HepG2 (cell line): ENCODE results near the gene RPL19. TPM values are rescaled to one million over a fixed set of nuclear protein-coding genes. Genes with fewer than 3 reads are reported as not detected.

Experiments
- AKAP8 ChIP-seq: sonication (generic); formaldehyde crosslinking; IDR thresholded peaks from 2 replicates; pipeline ENCODE4 v1.5.1; 2020; ENCODE audit warnings: mild to moderate bottlenecking, missing genetic modification reagents
- BORCS8-MEF2B ChIP-seq: sonication (generic); formaldehyde crosslinking; IDR thresholded peaks from 2 replicates; pipeline ENCODE4 v1.8.0; 2022; ENCODE audit warnings: mild to moderate bottlenecking, missing genetic modification reagents
- BRD4 ChIP-seq: sonication (generic); formaldehyde crosslinking; IDR thresholded peaks from 2 replicates; pipeline ENCODE4 v1.4.0; 2020; ENCODE audit warnings: missing genetic modification reagents
- HMGA1 ChIP-seq: sonication (generic); formaldehyde crosslinking; conservative IDR thresholded peaks from 2 replicates; pipeline ENCODE4 v1.4.0; 2020; ENCODE audit warnings: missing genetic modification reagents
- PHF5A ChIP-seq: IDR thresholded peaks from one replicate; pipeline ENCODE4 v1.6.1; 2018; ENCODE audit warnings: low read depth, missing genetic modification reagents; ENCODE audit not compliant: unreplicated experiment
- PLRG1 ChIP-seq: fragments of 450-650 bp; conservative IDR thresholded peaks from 2 replicates; pipeline ENCODE4 v1.6.1; 2016
- PTBP1 ChIP-seq: fragments of 200-400 bp; formaldehyde crosslinking; IDR thresholded peaks from 2 replicates; pipeline ENCODE4 v1.6.1; 2018; ENCODE audit warnings: low read length, low read depth; ENCODE audit not compliant: poor library complexity, severe bottlenecking
- RARG ChIP-seq: sonication (generic); formaldehyde crosslinking; IDR thresholded peaks from 2 replicates; pipeline ENCODE4 v1.4.0; 2020; ENCODE audit warnings: low read depth, mild to moderate bottlenecking, missing genetic modification reagents
- SP5 ChIP-seq: IDR thresholded peaks from 2 replicates; pipeline ENCODE4 v1.6.1; 2016; ENCODE audit warnings: low read depth, borderline replicate concordance
- SPEN ChIP-seq: sonication (generic); formaldehyde crosslinking; IDR thresholded peaks from 2 replicates; pipeline ENCODE4 v1.5.1; 2020; ENCODE audit warnings: low read depth, mild to moderate bottlenecking, missing genetic modification reagents
- TP53 ChIP-seq: sonication (generic); formaldehyde crosslinking; conservative IDR thresholded peaks from 2 replicates; pipeline ENCODE4 v1.4.0; 2020; ENCODE audit warnings: missing genetic modification reagents
- ZFY ChIP-seq: sonication (generic); formaldehyde crosslinking; IDR thresholded peaks from 2 replicates; pipeline ENCODE4 v1.4.0; 2020; ENCODE audit warnings: missing genetic modification reagents
- ZNF615 ChIP-seq: sonication (generic); formaldehyde crosslinking; IDR thresholded peaks from 2 replicates; pipeline ENCODE4 v1.5.0; 2020; ENCODE audit warnings: mild to moderate bottlenecking, missing genetic modification reagents, borderline replicate concordance
- ZNF672 ChIP-seq: sonication (generic); formaldehyde crosslinking; IDR thresholded peaks from 2 replicates; pipeline ENCODE4 v1.8.1; 2022; ENCODE audit warnings: missing genetic modification reagents
- ZNF746 ChIP-seq: sonication (generic); formaldehyde crosslinking; IDR thresholded peaks from 2 replicates; pipeline ENCODE4 v1.8.0; 2022; ENCODE audit warnings: mild to moderate bottlenecking, missing genetic modification reagents
- polyA plus RNA-seq, 8 experiments: library from polyadenylated mRNA; depleted of rRNA in 3 of 8; stranded (reverse) in 7 of 8; unstranded in 1 of 8; fragments of >200 nt; fragmentation: Illumina TruSeq in 4 of 8; extraction: Trizol in 4 of 8; gene quantifications; 2 replicates each; pipeline versions ENCODE4 v1.2.1 to v1.2.3, GENCODE V29; 2011 to 2016; ENCODE audit warnings: low read depth in 4 of 8, missing spikeins in 1 of 8, mixed read lengths in 1 of 8; ENCODE audit not compliant: insufficient read depth in 1 of 8
- total RNA-seq, 5 experiments: library from RNA; depleted of rRNA; stranded (reverse); fragments of >200 nt; fragmentation: Illumina TruSeq; extraction: Trizol; gene quantifications; 2 replicates each; pipeline ENCODE4 v1.2.3, GENCODE V29; 2016; ENCODE audit warnings: low read depth in 1 of 5
- TF ChIP-seq, protein P1 (sequence below): IDR thresholded peaks from 2 replicates; pipeline ENCODE4 v1.6.1; 2016; ENCODE audit warnings: mild to moderate bottlenecking
- TF ChIP-seq, protein P2 (sequence below): sonication (generic); formaldehyde crosslinking; IDR thresholded peaks from 2 replicates; pipeline ENCODE4 v1.8.0; 2022; ENCODE audit warnings: low read depth, missing genetic modification reagents
- TF ChIP-seq, protein P3 (sequence below): sonication (generic); formaldehyde crosslinking; IDR thresholded peaks from 2 replicates; pipeline ENCODE4 v1.9.0; 2022; ENCODE audit warnings: missing genetic modification reagents, mild to moderate bottlenecking, borderline replicate concordance
- TF ChIP-seq, protein P4 (sequence below): IDR thresholded peaks from 2 replicates; pipeline ENCODE4 v1.6.1; 2018; ENCODE audit warnings: missing genetic modification reagents
- TF ChIP-seq, protein P5 (sequence below): sonication (generic); formaldehyde crosslinking; IDR thresholded peaks from 2 replicates; pipeline ENCODE4 v1.5.1; 2020; ENCODE audit warnings: missing genetic modification reagents, mild to moderate bottlenecking, borderline replicate concordance
- TF ChIP-seq, protein P6 (sequence below): sonication (generic); formaldehyde crosslinking; IDR thresholded peaks from 2 replicates; pipeline ENCODE4 v1.5.0; 2020; ENCODE audit warnings: mild to moderate bottlenecking, missing genetic modification reagents

The RPL19 gene
- total and polyA plus RNA-seq, 2 of the 13 experiments (the other 11 are each of a cell fraction or from before 2014, with no cell fraction given): 2,522 to 2,768 TPM

DNA sequence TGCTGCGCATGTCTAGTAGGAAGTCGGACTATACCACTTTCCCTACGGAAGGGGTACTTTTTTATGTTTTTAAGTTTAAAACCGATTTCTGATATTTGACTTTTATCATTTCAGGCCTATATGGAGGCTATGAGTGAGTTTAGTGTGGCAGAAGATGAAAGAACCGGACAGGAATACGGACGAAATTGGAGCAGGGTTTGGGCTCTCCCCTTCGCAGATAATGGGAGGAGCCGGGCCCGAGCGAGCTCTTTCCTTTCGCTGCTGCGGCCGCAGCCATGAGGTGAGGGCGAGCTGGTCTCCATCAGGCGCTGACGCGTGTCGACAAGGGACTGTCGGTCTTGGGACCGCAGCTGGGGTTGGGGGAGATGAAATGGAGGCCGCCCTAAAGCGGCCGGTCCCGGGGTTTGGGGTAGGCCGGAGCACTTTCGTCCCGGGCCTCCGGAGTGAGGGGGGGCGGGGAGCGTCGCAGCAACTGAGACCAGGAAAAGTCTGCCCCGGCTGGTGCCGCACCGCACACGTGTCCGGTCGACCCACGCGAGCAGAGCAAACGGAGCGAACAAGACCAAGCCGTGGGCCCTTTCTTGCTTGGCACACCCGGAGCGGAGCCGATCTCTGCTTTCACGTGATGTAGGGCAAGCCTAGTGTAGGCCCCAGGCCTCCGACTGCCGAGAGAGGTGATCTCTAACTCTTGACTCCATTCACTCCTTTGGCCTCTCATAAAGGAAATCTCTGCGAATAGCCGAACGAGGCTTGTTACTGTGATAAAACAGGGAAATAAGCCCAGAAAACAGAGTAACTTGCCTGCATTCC, at the start of gene RPL19 (continued):
- TF ChIP-seq, protein P1, sequence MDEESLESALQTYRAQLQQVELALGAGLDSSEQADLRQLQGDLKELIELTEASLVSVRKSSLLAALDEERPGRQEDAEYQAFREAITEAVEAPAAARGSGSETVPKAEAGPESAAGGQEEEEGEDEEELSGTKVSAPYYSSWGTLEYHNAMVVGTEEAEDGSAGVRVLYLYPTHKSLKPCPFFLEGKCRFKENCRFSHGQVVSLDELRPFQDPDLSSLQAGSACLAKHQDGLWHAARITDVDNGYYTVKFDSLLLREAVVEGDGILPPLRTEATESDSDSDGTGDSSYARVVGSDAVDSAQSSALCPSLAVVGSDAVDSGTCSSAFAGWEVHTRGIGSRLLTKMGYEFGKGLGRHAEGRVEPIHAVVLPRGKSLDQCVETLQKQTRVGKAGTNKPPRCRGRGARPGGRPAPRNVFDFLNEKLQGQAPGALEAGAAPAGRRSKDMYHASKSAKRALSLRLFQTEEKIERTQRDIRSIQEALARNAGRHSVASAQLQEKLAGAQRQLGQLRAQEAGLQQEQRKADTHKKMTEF (CRISPR knock-in tag): peak; percentile 80
- TF ChIP-seq PHF5A: no peak
- peak; percentile 94 for TF ChIP-seq ZFY (CRISPR knock-in tag)
- no peak; the same call in none of the 2 replicates for TF ChIP-seq TP53 (CRISPR knock-in tag)
- TF ChIP-seq PTBP1: no peak
- TF ChIP-seq, protein P2, sequence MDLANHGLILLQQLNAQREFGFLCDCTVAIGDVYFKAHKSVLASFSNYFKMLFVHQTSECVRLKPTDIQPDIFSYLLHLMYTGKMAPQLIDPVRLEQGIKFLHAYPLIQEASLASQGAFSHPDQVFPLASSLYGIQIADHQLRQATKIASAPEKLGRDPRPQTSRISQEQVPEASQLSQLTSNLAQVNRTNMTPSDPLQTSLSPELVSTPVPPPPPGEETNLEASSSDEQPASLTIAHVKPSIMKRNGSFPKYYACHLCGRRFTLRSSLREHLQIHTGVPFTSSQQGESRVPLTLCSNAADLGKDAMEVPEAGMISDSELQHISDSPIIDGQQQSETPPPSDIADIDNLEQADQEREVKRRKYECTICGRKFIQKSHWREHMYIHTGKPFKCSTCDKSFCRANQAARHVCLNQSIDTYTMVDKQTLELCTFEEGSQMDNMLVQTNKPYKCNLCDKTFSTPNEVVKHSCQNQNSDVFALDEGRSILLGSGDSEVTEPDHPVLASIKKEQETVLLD (CRISPR knock-in tag): no peak
- TF ChIP-seq, protein P3, sequence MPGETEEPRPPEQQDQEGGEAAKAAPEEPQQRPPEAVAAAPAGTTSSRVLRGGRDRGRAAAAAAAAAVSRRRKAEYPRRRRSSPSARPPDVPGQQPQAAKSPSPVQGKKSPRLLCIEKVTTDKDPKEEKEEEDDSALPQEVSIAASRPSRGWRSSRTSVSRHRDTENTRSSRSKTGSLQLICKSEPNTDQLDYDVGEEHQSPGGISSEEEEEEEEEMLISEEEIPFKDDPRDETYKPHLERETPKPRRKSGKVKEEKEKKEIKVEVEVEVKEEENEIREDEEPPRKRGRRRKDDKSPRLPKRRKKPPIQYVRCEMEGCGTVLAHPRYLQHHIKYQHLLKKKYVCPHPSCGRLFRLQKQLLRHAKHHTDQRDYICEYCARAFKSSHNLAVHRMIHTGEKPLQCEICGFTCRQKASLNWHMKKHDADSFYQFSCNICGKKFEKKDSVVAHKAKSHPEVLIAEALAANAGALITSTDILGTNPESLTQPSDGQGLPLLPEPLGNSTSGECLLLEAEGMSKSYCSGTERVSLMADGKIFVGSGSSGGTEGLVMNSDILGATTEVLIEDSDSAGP (CRISPR knock-in tag): peak; percentile 77
- TF ChIP-seq, protein P4, sequence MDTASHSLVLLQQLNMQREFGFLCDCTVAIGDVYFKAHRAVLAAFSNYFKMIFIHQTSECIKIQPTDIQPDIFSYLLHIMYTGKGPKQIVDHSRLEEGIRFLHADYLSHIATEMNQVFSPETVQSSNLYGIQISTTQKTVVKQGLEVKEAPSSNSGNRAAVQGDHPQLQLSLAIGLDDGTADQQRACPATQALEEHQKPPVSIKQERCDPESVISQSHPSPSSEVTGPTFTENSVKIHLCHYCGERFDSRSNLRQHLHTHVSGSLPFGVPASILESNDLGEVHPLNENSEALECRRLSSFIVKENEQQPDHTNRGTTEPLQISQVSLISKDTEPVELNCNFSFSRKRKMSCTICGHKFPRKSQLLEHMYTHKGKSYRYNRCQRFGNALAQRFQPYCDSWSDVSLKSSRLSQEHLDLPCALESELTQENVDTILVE: peak; percentile 31; the same call in 1 of the 2 replicates
- TF ChIP-seq, protein P5, sequence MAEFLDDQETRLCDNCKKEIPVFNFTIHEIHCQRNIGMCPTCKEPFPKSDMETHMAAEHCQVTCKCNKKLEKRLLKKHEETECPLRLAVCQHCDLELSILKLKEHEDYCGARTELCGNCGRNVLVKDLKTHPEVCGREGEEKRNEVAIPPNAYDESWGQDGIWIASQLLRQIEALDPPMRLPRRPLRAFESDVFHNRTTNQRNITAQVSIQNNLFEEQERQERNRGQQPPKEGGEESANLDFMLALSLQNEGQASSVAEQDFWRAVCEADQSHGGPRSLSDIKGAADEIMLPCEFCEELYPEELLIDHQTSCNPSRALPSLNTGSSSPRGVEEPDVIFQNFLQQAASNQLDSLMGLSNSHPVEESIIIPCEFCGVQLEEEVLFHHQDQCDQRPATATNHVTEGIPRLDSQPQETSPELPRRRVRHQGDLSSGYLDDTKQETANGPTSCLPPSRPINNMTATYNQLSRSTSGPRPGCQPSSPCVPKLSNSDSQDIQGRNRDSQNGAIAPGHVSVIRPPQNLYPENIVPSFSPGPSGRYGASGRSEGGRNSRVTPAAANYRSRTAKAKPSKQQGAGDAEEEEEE (CRISPR knock-in tag): no peak
- TF ChIP-seq, protein P6, sequence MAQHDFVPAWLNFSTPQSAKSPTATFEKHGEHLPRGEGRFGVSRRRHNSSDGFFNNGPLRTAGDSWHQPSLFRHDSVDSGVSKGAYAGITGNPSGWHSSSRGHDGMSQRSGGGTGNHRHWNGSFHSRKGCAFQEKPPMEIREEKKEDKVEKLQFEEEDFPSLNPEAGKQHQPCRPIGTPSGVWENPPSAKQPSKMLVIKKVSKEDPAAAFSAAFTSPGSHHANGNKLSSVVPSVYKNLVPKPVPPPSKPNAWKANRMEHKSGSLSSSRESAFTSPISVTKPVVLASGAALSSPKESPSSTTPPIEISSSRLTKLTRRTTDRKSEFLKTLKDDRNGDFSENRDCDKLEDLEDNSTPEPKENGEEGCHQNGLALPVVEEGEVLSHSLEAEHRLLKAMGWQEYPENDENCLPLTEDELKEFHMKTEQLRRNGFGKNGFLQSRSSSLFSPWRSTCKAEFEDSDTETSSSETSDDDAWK: no peak
- no peak for TF ChIP-seq ZNF672 (CRISPR knock-in tag)
- no peak for TF ChIP-seq RARG (CRISPR knock-in tag)
- no peak; the same call in 1 of the 2 replicates for TF ChIP-seq AKAP8
- TF ChIP-seq SPEN (CRISPR knock-in tag): peak; percentile 96
- TF ChIP-seq SP5 (CRISPR knock-in tag): no peak
- peak; percentile 71; the same call in 1 of the 2 replicates for TF ChIP-seq BORCS8-MEF2B (CRISPR knock-in tag)
- no peak for TF ChIP-seq ZNF615
- TF ChIP-seq BRD4 (CRISPR knock-in tag): peak; percentile 92; the same call in 1 of the 2 replicates
- TF ChIP-seq HMGA1: no peak
- peak; percentile 45; the same call in 1 of the 2 replicates for TF ChIP-seq ZNF746
- no peak for TF ChIP-seq PLRG1
